Measurements from ENCODE around the gene GPATCH8. TPM values are rescaled to one million over a fixed set of nuclear protein-coding genes. Genes with fewer than 3 reads are reported as not detected.

The GPATCH8 gene
- total RNA-seq, 1 experiment from 2014 or later, result 39.4 TPM

DNA sequence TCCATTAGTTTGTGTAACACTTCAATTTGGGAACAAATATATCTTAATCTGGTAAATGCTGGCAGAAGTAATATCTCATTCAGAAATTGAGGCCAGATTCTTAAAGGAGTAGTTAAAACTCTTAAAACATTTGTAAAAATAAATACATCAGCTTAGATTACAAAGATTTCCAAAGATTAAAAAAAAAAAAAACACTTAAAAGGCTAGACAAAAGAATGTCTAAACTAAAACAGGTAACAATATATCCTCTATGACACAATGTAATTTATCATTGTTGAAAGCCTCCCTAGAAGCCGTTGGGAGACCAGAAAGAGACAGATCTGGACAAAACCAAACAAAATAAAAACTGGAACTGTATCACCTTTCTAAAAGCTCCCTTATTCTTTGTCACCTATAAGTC is 3.5 kb downstream of the GPATCH8 start:
- BruUV-seq (replicated peaks), result no TSS peak
- Histone ChIP-seq H3K4me2 (peak overlapping the region; percentile 75), H3K4me3 (no peak overlapping the region), H3K79me2 (ENCODE audit: low read depth) (peaks cover 84% of the 10 kb centered on the region), H3K36me3 (ENCODE audit: low read depth) (peaks cover 10% of the 10 kb centered on the region; the same call in 1 of the 2 replicates), H3K9me2 (ENCODE audit: insufficient read depth) (no peaks in the 10 kb centered on the region), H3K9me3 (ENCODE audit: insufficient read depth, low read depth) (no peaks in the 10 kb centered on the region), H4K20me1 (ENCODE audit: insufficient read depth) (peaks cover 61% of the 10 kb centered on the region), H3K27me3 (ENCODE audit: insufficient read depth, low read depth) (no peaks in the 10 kb centered on the region), H2AFZ (no peak overlapping the region), H3K4me1 (replicated peaks; ENCODE audit: insufficient read depth) (peaks cover 32% of the 10 kb centered on the region), H3F3A (ENCODE audit: insufficient read depth, low read depth) (peaks cover 14% of the 10 kb centered on the region; the same call in 1 of the 2 replicates), H3K27ac (no peak overlapping the region)
- TF ChIP-seq EZH2 (IDR thresholded peaks at IDR 0.05; ENCODE audit: low read depth) (no peak), CTCF (conservative IDR thresholded peaks at IDR 0.05) (no peak)
- intact Hi-C loops (cut with micrococcal nuclease; ENCODE audit: unreplicated experiment), result no loop called here
- no peak for DNase-seq
- ChIA-PET POLR2A (ENCODE audit: unreplicated experiment) (interaction anchor here (0.7 kb wide), 1 partner anchor 455 kb away, joined by 3 read pairs; no protein-coding TSS in a partner anchor), CTCF (interaction anchor here (0.6 kb wide), 1 partner anchor 622 kb away, joined by 3 read pairs; no protein-coding TSS in a partner anchor)

DNA sequence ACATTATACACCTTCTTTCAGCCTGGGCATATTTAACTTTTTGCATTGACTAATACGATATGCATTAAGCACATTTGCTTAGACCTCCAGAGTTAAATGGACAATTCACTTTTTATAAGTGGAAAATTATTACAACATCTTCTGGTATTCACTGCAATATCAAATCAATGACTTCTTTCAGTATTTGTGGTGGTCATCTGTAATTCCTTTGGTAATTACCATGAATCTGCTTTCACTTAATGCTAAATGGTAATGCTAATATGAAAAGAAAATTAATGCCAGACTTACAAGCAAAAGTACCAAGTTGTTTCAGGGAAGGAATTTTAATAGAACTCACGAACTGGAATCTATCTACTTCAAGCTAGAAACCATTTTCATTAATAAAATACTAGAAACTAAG is 6.4 kb downstream of the GPATCH8 start:
- ChIA-PET CTCF (no interaction called here), POLR2A (ENCODE audit: unreplicated experiment) (no interaction called here)
- peaks cover 10% of the 10 kb centered on the region; the same call in 1 of the 2 replicates for H3K36me3 ChIP-seq (ENCODE audit: low read depth)
- H3K27ac ChIP-seq, result no peak overlapping the region
- H3K4me2 ChIP-seq, result no peak overlapping the region
- no peaks in the 10 kb centered on the region for H3K9me3 ChIP-seq (ENCODE audit: insufficient read depth, low read depth)
- H3K79me2 ChIP-seq (ENCODE audit: low read depth), result peaks cover 100% of the 10 kb centered on the region
- no peak for TF ChIP-seq EZH2 (IDR thresholded peaks at IDR 0.05; ENCODE audit: low read depth)
- TF ChIP-seq CTCF (conservative IDR thresholded peaks at IDR 0.05), result no peak
- DNase-seq, result no peak
- peaks cover 24% of the 10 kb centered on the region for H3K4me1 ChIP-seq (replicated peaks; ENCODE audit: insufficient read depth)
- H3F3A ChIP-seq (ENCODE audit: insufficient read depth, low read depth), result no peaks in the 10 kb centered on the region; the same call in 1 of the 2 replicates
- no peaks in the 10 kb centered on the region for H3K27me3 ChIP-seq (ENCODE audit: insufficient read depth, low read depth)
- no peak overlapping the region for H3K4me3 ChIP-seq
- BruUV-seq (replicated peaks), result no TSS peak
- no peak overlapping the region for H2AFZ ChIP-seq
- no peaks in the 10 kb centered on the region for H3K9me2 ChIP-seq (ENCODE audit: insufficient read depth)
- peaks cover 84% of the 10 kb centered on the region for H4K20me1 ChIP-seq (ENCODE audit: insufficient read depth)
- intact Hi-C loops (cut with micrococcal nuclease; ENCODE audit: unreplicated experiment), result no loop called here

DNA sequence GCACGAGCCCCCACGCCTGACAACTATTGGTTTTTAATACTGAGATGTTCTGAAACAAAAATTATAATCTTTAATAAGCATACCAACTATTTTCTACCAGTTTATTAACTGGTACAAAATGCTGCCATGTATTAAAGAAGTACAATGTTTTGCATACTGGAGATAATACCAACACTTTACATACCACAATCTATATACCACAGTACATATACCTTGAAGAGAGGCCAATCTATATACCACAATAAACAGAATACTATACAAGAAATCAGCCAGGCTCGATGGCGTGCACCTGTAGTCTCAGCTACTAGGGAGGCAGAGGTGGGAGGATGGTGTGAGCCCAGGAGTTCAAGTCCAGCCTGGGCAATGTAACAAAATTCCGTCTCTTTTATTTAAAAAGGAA is 9.9 kb downstream of the GPATCH8 start:
- Histone ChIP-seq H3K36me3 (ENCODE audit: low read depth) (no peaks in the 10 kb centered on the region), H3K4me2 (no peak overlapping the region), H3K4me3 (no peak overlapping the region), H3K9me3 (ENCODE audit: insufficient read depth, low read depth) (no peaks in the 10 kb centered on the region), H3K27ac (no peak overlapping the region), H4K20me1 (ENCODE audit: insufficient read depth) (peaks cover 79% of the 10 kb centered on the region), H3K4me1 (replicated peaks; ENCODE audit: insufficient read depth) (no peaks in the 10 kb centered on the region), H3K9me2 (ENCODE audit: insufficient read depth) (no peaks in the 10 kb centered on the region), H2AFZ (no peak overlapping the region), H3F3A (ENCODE audit: insufficient read depth, low read depth) (no peaks in the 10 kb centered on the region; the same call in 1 of the 2 replicates), H3K79me2 (ENCODE audit: low read depth) (peaks cover 100% of the 10 kb centered on the region), H3K27me3 (ENCODE audit: insufficient read depth, low read depth) (no peaks in the 10 kb centered on the region)
- no TSS peak for BruUV-seq (replicated peaks)
- CTCF ChIA-PET, result no interaction called here
- TF ChIP-seq CTCF (conservative IDR thresholded peaks at IDR 0.05) (no peak), EZH2 (IDR thresholded peaks at IDR 0.05; ENCODE audit: low read depth) (no peak)
- DNase-seq, result no peak
- POLR2A ChIA-PET (ENCODE audit: unreplicated experiment), result no interaction called here
- intact Hi-C loops (cut with micrococcal nuclease; ENCODE audit: unreplicated experiment), result no loop called here
